Activated T-cell treated with anti-CD3 and anti-CD28 coated beads for 4 hours (primary cell): Measurements from ENCODE around the gene GRB10.
"Not testable (repeated sequence)": the region's sequence is repeated elsewhere in the genome, so short reads cannot be mapped to it uniquely, and the experiment has no call there.

Source experiments
- DNase-seq: peaks from one replicate; pipeline ENCODE4 v3.0.0-alpha.2; 2020

GRB10 gene

DNA sequence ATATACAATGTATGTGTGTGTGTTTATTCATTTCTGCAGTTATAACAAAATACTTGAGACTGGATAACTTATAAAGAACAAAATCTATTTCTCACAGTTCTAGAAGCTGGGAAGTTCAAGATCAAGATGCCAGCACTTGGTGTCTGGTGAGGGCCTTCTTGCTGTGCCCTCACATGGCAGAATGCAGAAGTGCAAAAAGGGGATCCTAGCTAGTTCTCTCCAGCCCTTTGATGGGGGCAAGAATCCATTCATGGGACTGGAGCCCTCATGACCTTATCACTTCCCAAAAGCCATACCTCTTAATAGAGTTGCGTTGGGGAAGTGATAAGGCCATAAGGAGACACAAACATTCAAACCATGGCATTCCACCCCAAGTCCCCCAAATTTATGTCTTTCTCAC, 8.4 kb downstream of the GRB10 start:
- DNase-seq: no peak

GRCh38 chr7:50773071-50773470, 9.6 kb downstream of the GRB10 start:
- not testable (repeated sequence) for DNase-seq

DNA sequence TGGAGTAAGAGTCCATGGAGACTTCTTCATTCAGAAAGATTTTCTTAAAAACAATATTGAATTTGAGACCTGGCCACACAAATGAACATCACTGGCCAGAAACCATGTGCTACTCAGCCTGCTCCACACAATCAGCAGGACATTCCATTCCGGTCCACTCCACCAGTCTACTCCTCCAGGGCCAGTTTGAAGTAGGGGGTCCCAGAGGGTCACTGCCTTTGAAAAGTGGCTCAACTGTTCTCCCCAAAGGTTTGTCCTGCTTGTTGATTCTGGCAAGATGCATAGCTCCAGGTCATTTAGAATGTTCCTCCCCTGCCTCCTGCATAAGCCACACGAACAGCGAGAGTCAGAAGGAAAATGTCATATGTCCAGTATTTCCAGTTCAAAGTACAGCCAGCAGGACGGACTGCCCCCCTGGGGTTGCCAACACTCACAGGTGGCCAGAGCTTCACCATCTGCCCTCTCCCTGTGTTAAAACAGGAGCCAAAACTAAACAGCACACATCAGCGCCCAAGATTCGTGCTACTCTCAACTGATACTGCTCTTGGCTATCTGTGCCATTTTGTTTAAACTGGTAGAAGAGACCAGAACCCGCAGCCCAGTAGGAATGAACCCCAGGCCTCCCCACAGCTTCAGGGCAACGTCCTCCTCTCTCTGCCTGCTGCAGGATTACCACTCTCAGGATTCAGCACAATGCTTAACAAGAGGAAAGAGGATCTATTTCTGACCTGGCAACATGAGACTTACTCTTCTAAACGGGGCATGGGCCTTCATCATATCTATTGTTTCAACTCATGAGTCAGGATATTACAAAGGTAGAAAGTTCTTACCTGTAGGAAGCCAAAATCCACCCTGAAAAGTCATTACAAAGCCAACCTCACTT, 11.3 kb downstream of the GRB10 start:
- no peak for DNase-seq

GRCh38 chr7:50768485-50769474, 13.9 kb downstream of the GRB10 start:
- DNase-seq: no peak

DNA sequence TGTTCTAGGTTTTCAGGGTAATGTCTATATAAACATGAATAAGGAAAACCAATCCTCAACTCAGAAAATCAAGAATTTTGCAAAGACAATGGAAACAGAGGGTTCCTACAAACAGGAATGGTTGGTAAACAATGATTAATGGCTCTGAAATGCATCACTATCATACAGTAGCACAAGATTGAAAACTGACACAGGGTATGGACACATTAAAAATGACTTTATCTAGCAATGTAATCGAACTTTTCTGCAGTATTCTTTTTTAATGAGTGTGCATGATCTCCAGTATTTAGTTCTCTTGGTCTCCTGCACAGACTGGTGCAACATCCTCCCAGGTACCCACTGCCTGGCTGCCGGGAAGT, 15.9 kb downstream of the GRB10 start:
- DNase-seq: no peak

GRCh38 chr7:50766106-50766848, 16.4 kb downstream of the GRB10 start:
- DNase-seq: no peak

DNA sequence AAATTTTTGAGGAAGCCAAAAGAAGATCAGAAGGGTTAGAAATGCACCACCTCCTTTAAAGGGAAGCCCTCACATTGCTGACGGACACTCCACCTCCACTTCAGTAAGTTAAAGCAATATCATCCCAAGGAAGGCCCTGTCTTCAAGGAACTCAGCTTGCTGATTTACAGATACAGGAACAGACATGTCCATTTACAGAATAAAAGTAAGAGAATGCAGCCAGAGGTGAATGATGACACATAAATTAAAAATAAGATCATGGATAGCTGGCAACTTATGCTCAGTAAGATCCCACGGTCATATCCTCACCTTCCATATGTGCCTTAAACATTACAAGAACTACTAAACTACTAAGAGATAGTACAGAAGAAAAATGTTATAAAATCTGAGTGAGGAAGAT, 20.4 kb downstream of the GRB10 start:
- DNase-seq: no peak

DNA sequence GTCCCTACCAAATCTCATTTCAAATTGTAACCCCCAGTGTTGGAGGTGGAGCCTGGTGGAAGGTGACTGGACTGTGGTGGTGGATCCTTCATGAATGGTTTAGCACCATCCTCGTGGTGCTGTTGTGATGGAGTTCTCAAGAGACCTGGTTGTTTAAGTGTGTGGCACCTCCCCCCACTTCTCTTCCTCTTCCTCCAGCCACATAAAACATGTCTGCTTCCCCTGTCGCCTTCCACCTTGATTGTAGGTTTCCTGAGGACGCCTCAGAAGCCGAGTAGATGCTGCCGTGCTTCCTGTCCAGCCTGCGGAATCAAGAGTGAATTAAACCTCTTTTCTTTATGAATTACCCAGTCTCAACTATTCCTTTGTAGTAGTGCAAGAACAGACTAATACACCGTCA, 21.0 kb downstream of the GRB10 start:
- no peak for DNase-seq

DNA sequence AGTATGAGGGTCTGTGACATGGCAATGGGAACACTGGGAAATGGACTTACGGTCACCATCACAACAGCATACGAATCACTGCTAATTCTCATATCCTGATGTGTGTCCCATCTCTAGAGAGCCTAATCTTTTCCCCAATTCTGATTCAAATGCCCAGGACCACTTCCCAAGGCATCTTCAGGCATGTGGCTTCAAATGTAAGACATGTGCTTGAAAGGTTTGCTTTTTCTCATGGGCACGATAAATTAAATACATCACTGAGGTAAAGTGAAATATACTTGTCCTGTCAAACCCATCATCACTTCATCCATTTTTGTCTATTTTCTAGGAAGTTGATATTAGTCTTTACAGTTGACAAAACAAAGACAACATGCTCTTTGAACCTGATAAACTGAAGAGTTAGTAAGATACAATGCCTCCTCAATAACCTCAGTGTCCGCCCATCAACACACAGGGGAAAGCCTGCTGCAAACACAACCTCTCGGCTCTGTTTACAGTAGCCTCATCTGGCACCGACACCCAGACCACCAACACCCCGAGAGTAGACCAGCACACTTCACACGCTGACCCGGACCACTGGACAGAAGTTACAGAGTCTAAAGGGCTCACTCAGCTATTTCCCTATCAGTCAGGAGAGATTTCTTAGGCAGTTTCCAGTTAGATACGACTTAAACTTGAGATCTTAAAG, 24.8 kb downstream of the GRB10 start:
- DNase-seq: no peak

- DNase-seq: no peak
Observed at GRCh38 chr7:50756180-50756579, 26.5 kb downstream of the GRB10 start.

DNA sequence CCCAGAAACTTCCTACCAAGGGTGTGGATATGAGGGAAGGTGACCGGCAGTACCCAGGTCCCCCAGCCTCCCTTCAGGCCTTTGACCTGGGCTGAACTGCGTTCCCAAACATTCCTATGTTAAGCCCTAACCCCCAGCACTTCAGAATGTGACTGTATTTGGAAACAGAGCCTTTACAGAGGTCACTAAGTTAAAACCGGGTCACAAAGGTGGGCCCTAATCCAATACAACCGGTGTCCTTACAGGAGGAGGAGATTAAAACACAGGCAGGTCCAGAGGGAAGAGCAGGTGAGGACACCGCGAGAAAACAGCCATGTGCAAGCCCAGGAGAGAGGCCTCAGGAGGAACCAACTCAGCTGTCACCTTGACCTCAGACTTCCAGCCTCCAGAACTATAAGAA, 28.0 kb downstream of the GRB10 start:
- DNase-seq: no peak

GRCh38 chr7:50754241-50754640, 28.5 kb downstream of the GRB10 start:
- no peak for DNase-seq

- DNase-seq: no peak
Observed at GRCh38 chr7:50752422-50752821, 30.3 kb downstream of the GRB10 start.

DNA sequence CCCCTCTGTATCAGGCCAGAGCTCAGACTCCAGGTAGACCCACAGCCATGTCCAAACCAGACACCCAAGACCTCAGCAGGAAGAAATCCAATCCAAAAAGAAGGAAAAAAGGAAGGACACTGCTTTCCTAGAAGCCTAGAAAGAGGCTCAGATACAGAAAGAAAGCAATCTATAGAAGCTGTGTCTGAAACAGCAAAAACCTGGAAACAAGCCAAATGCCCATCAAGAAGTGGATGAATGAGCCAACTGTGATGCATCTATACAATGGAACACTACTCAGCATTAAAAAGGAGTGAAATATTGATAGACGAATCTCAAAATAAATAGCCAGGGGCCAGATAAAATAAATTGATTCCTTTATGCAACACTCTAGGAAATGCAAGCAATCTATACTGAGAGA, 31.6 kb downstream of the GRB10 start:
- no peak for DNase-seq

GRCh38 chr7:50749896-50750295, 32.8 kb downstream of the GRB10 start:
- DNase-seq: no peak

DNA sequence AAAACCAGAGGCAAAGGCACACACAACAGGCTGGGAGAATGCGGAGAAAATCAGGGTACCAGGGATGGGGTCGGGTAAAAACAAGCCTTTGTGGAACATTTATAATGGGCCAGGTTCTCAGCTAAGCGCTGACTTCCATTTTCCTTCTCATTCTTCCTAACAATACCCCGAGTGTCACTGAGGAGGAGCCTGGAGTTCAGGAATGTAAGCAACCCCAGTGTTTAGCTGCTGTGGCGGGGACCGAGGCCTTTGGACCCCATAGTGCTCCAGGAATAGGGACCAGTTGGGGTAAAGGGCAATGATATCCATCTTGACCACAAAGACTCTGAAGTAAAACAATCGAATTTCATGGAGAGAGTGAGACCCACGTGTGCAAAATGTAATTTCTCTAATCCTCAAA, 34.2 kb downstream of the GRB10 start:
- DNase-seq: no peak

GRCh38 chr7:50745835-50746234, 36.9 kb downstream of the GRB10 start:
- DNase-seq: no peak

DNA sequence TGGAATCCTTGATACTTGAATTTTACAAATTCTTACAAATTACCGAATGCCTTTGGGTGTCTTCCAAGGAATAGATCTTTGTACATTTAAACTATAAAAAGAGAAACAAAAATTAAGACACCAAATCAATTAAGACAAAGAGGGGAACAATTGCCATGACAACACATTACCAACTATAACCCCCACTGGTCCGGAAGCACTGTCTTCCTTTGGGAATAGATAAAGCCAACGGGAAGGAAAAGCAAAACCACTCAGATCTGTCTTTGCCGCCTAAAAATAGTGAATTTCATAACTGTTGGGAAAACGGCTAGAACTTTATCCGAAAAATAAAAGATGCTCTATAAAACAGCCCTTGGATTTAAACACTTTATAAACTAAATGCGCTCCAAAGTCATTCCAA, 37.4 kb downstream of the GRB10 start:
- DNase-seq: no peak

- DNase-seq: no peak
Observed at GRCh38 chr7:50743893-50744292, 38.8 kb downstream of the GRB10 start.

DNA sequence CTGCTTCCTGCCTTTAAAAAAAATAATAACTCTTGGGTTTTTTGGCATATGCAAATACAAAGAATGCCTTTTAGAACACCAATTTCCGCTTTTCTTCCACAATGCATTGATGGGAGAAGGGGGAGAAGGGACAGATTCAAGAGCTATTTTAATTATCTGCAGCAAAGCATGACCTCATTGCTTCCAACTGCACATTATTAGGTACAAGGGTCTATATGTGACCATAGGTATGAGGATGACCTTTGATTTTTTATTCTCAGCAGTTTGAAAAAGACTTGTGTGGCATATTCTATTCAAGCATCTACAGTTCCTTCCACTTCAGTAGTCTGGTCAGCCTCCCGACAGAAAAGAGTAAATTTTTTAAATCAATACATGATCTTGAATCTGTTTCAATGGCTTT, 39.7 kb downstream of the GRB10 start:
- no peak for DNase-seq

DNA sequence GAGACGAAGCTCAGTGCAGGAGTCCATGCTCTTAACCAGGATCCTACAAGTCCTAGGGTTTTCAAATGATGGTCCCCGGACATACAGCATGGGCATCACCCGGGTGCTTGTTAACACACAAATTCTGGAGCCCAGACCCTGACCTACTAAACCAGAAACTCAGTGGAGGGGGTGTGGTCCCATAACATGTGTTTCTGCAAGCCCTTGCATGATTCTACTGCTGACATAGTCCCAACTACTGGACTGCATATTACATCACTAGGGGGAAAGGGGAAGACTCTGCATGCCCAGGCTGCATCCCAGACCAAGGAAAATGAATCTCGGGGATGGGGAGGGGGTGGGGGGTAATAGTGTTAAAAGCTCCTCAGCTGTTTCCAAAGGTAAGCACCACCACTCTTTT, 40.3 kb downstream of the GRB10 start:
- DNase-seq: no peak

DNA sequence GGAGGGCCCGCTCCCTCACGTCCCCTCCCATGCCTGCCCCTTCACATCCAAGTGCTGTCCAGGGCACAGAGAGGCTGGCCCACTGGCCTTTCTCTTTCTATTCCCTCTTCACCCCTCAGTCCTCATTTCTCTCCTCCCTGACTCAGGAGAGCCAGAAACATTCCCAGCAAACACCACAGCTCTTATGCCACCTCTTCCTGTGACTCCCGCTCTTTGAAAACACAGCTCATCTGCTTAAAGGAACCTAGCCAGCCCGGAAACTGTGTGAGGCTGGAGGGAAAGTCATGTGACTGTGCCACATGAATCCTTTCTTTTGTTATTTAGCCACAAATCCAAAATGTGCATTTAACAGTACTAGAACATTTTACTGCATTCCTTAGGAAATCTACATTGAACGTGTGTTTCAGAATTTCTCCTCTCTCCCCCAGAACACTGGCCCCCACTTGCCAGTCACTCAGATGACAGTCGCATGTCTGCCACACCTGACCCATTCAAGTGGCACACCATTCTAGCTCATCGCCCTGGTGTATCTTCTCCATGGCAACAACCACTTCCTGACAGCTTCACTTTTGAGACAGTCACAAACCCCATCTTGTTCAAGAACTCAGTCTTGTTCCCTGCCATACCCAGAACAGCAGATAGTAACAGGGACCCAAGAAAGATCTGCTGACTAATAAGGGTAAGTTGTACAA, 42.8 kb downstream of the GRB10 start:
- peak; percentile 21 for DNase-seq
